Sigmoid colon (tissue), 4 donors: ENCODE data around the gene C11orf42.

Experiments
- EP300 ChIP-seq, 4 donors: sonication (generic); formaldehyde crosslinking; IDR thresholded peaks; one replicate each; pipeline ENCODE4 v1.6.1; 2017; ENCODE audit warnings: antibody characterized with exemption in 4 of 4
- TF ChIP-seq, protein P1 (sequence below), 4 experiments: fragments of 450-650 bp in 3 of 4; fragments of 200-600 bp in 1 of 4; IDR thresholded peaks; one replicate each; pipeline ENCODE4 v1.5.1; 2016 to 2019; ENCODE audit warnings: antibody characterized with exemption in 4 of 4, mild to moderate bottlenecking in 3 of 4, moderate library complexity in 2 of 4

DNA sequence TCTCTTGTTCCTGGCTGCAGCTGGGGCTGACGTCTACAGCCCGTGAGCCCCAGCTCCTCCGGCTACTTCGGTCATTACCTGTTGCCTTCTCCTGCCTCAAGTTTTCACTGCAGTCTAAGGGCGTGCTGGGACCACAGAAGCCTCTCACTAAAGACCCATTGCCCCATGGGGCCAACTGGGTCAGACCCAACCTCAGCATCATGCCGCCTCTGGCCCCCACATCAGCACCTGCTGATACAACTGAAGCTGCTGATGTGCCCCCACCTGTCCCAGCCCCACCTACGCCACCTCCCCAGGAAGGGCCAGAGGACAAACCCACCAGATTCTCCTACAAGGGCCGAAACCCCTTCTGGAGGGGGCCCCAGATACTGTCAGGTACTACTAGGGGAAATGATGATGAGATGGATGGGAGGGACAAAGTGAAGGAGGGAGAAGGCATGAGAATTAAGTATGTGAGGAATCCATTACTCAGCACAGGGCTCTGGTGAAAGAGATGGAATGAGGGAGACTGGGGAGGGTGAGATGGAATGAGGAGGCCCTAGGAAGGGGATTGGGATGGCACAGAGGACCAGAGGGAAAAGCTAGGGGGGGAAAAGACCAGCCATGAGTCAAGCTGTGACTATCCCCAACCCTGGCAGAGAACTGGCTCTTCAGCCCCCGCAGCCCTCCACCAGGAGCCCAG, 5.1 kb downstream of the C11orf42 start:
- TF ChIP-seq, protein P1, sequence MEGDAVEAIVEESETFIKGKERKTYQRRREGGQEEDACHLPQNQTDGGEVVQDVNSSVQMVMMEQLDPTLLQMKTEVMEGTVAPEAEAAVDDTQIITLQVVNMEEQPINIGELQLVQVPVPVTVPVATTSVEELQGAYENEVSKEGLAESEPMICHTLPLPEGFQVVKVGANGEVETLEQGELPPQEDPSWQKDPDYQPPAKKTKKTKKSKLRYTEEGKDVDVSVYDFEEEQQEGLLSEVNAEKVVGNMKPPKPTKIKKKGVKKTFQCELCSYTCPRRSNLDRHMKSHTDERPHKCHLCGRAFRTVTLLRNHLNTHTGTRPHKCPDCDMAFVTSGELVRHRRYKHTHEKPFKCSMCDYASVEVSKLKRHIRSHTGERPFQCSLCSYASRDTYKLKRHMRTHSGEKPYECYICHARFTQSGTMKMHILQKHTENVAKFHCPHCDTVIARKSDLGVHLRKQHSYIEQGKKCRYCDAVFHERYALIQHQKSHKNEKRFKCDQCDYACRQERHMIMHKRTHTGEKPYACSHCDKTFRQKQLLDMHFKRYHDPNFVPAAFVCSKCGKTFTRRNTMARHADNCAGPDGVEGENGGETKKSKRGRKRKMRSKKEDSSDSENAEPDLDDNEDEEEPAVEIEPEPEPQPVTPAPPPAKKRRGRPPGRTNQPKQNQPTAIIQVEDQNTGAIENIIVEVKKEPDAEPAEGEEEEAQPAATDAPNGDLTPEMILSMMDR (IDR thresholded peaks at IDR 0.05) = no peak
- no peak for TF ChIP-seq EP300 (IDR thresholded peaks at IDR 0.05)
